DND-41 (cell line): ENCODE measurements around the gene ZHX3.

Source experiments
- EZH2 ChIP-seq: IDR thresholded peaks from 3 replicates; pipeline ENCODE4 v1.6.1; 2012; ENCODE audit warnings: borderline replicate concordance, low read depth, mild to moderate bottlenecking, moderate library complexity, low read length, inconsistent platforms; ENCODE audit not compliant: severe bottlenecking
- TF ChIP-seq, protein P1 (sequence below): IDR thresholded peaks from 2 replicates; pipeline ENCODE4 v1.5.1; 2012; ENCODE audit warnings: borderline replicate concordance, low read length, moderate library complexity, mild to moderate bottlenecking; ENCODE audit not compliant: poor library complexity, severe bottlenecking; ENCODE audit errors: extremely low read depth

DNA sequence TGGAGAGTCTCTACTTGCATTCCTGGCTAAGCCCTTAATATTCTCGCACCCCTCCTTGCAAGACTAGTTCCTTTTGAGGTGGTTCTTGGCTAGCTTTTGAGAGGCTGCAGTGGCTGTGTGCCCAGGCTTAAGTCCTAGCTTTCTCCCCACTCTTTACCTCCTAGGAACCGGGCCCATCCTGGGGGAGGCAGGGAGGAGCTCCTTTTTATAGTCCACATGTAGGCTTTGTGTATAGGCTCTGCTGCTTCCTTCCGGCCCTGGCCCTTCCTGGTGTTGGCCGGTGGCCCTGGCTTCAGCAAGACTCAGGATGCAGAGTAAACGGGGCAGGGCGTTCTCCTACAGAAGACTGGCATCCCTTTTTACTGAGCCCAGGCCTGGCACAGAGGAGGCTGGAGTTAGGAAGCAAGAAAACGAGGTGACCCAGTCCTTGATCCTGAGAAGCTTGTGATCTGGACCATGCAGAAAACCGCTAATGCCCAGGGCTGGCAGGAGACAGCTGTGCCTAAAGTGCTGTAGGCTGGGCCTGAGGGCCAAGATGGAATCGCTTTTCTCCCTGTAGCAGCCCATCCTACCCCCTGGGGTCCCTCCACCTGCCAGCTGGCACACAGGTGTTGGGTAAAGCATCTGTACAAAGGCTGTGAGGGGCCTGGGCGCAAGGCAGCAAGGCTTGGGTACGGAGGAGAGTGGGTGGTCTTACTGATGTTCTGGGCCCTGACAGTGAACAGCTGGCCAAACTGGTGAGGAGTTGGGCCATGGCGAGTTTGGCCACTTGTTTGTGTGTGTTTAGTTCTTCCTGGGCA is 171.5 kb downstream of the ZHX3 start:
- TF ChIP-seq, protein P1, sequence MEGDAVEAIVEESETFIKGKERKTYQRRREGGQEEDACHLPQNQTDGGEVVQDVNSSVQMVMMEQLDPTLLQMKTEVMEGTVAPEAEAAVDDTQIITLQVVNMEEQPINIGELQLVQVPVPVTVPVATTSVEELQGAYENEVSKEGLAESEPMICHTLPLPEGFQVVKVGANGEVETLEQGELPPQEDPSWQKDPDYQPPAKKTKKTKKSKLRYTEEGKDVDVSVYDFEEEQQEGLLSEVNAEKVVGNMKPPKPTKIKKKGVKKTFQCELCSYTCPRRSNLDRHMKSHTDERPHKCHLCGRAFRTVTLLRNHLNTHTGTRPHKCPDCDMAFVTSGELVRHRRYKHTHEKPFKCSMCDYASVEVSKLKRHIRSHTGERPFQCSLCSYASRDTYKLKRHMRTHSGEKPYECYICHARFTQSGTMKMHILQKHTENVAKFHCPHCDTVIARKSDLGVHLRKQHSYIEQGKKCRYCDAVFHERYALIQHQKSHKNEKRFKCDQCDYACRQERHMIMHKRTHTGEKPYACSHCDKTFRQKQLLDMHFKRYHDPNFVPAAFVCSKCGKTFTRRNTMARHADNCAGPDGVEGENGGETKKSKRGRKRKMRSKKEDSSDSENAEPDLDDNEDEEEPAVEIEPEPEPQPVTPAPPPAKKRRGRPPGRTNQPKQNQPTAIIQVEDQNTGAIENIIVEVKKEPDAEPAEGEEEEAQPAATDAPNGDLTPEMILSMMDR, result no peak
- TF ChIP-seq EZH2, result no peak
